ENCODE data around the gene PARP2.

PARP2 gene

GRCh38 chr14:20381341-20381740 is 37.9 kb downstream of the PARP2 start:
- Histone ChIP-seq H3K9ac (ENCODE audit: low read depth, low read length) (no peak overlapping the region), H3K4me3 (ENCODE audit: low read depth, low read length) (no peak overlapping the region), H3K27me3 (ENCODE audit: control insufficient read depth, insufficient read depth, low read length) (no peaks in the 10 kb centered on the region), H3K9me3 (ENCODE audit: control insufficient read depth, insufficient read depth, low read length) (no peaks in the 10 kb centered on the region), H3K36me3 (ENCODE audit: control insufficient read depth, insufficient read depth, low read length) (peaks cover 94% of the 10 kb centered on the region), H3K27ac (ENCODE audit: low read depth, low read length) (no peak overlapping the region), H3K4me1 (ENCODE audit: control insufficient read depth, insufficient read depth, low read length) (no peaks in the 10 kb centered on the region)

- Histone ChIP-seq H3K36me3 (ENCODE audit: control insufficient read depth, insufficient read depth, low read length) (peaks cover 90% of the 10 kb centered on the region), H3K27me3 (ENCODE audit: control insufficient read depth, insufficient read depth, low read length) (no peaks in the 10 kb centered on the region), H3K9ac (ENCODE audit: low read depth, low read length) (no peak overlapping the region), H3K27ac (ENCODE audit: low read depth, low read length) (no peak overlapping the region), H3K4me1 (ENCODE audit: control insufficient read depth, insufficient read depth, low read length) (no peaks in the 10 kb centered on the region), H3K9me3 (ENCODE audit: control insufficient read depth, insufficient read depth, low read length) (no peaks in the 10 kb centered on the region), H3K4me3 (ENCODE audit: low read depth, low read length) (no peak overlapping the region)
These were observed 39.1 kb downstream of the PARP2 start for GRCh38 chr14:20382526-20382925.

- Histone ChIP-seq H3K36me3 (ENCODE audit: control insufficient read depth, insufficient read depth, low read length) (peaks cover 90% of the 10 kb centered on the region), H3K4me3 (ENCODE audit: low read depth, low read length) (no peak overlapping the region)
These were observed 39.6 kb downstream of the PARP2 start for GRCh38 chr14:20383032-20383431.

GRCh38 chr14:20383636-20384035 is 40.2 kb downstream of the PARP2 start:
- Histone ChIP-seq H3K36me3 (ENCODE audit: control insufficient read depth, insufficient read depth, low read length) (peaks cover 85% of the 10 kb centered on the region), H3K9ac (ENCODE audit: low read depth, low read length) (no peak overlapping the region), H3K4me3 (ENCODE audit: low read depth, low read length) (no peak overlapping the region)

More at GRCh38 chr14:20383032-20383431, 39.6 kb downstream of the PARP2 start:
- Histone ChIP-seq H3K9me3 (ENCODE audit: control insufficient read depth, insufficient read depth, low read length) (no peaks in the 10 kb centered on the region), H3K27ac (ENCODE audit: low read depth, low read length) (no peak overlapping the region), H3K4me1 (ENCODE audit: control insufficient read depth, insufficient read depth, low read length) (peaks cover 4% of the 10 kb centered on the region; the same call in 1 of the 2 replicates), H3K27me3 (ENCODE audit: control insufficient read depth, insufficient read depth, low read length) (no peaks in the 10 kb centered on the region), H3K9ac (ENCODE audit: low read depth, low read length) (no peak overlapping the region)

GRCh38 chr14:20384321-20384720 is 40.9 kb downstream of the PARP2 start:
- H3K27me3 ChIP-seq (ENCODE audit: control insufficient read depth, insufficient read depth, low read length), result no peaks in the 10 kb centered on the region
- H3K4me1 ChIP-seq (ENCODE audit: control insufficient read depth, insufficient read depth, low read length), result peaks cover 4% of the 10 kb centered on the region; the same call in 1 of the 2 replicates
- no peak overlapping the region for H3K4me3 ChIP-seq (ENCODE audit: low read depth, low read length)
- peaks cover 82% of the 10 kb centered on the region for H3K36me3 ChIP-seq (ENCODE audit: control insufficient read depth, insufficient read depth, low read length)
- no peak overlapping the region for H3K27ac ChIP-seq (ENCODE audit: low read depth, low read length)
- no peak overlapping the region for H3K9ac ChIP-seq (ENCODE audit: low read depth, low read length)
- no peaks in the 10 kb centered on the region for H3K9me3 ChIP-seq (ENCODE audit: control insufficient read depth, insufficient read depth, low read length)

More at GRCh38 chr14:20383636-20384035, 40.2 kb downstream of the PARP2 start:
- H3K27me3 ChIP-seq (ENCODE audit: control insufficient read depth, insufficient read depth, low read length), result no peaks in the 10 kb centered on the region
- H3K4me1 ChIP-seq (ENCODE audit: control insufficient read depth, insufficient read depth, low read length), result peaks cover 4% of the 10 kb centered on the region; the same call in 1 of the 2 replicates
- no peak overlapping the region for H3K27ac ChIP-seq (ENCODE audit: low read depth, low read length)
- H3K9me3 ChIP-seq (ENCODE audit: control insufficient read depth, insufficient read depth, low read length), result no peaks in the 10 kb centered on the region

GRCh38 chr14:20384886-20385285 is 41.5 kb downstream of the PARP2 start:
- H3K36me3 ChIP-seq (ENCODE audit: control insufficient read depth, insufficient read depth, low read length), result peaks cover 82% of the 10 kb centered on the region
- H3K4me1 ChIP-seq (ENCODE audit: control insufficient read depth, insufficient read depth, low read length), result peaks cover 4% of the 10 kb centered on the region; the same call in 1 of the 2 replicates

GRCh38 chr14:20386276-20386855 is 42.9 kb downstream of the PARP2 start:
- Histone ChIP-seq H3K4me3 (ENCODE audit: low read depth, low read length) (no peak overlapping the region), H3K36me3 (ENCODE audit: control insufficient read depth, insufficient read depth, low read length) (peaks cover 84% of the 10 kb centered on the region), H3K27ac (ENCODE audit: low read depth, low read length) (no peak overlapping the region), H3K9ac (ENCODE audit: low read depth, low read length) (no peak overlapping the region), H3K4me1 (ENCODE audit: control insufficient read depth, insufficient read depth, low read length) (peaks cover 4% of the 10 kb centered on the region; the same call in 1 of the 2 replicates), H3K27me3 (ENCODE audit: control insufficient read depth, insufficient read depth, low read length) (no peaks in the 10 kb centered on the region), H3K9me3 (ENCODE audit: control insufficient read depth, insufficient read depth, low read length) (no peaks in the 10 kb centered on the region)

More at GRCh38 chr14:20384886-20385285, 41.5 kb downstream of the PARP2 start:
- H3K9me3 ChIP-seq (ENCODE audit: control insufficient read depth, insufficient read depth, low read length), result no peaks in the 10 kb centered on the region
- H3K9ac ChIP-seq (ENCODE audit: low read depth, low read length), result no peak overlapping the region
- H3K27me3 ChIP-seq (ENCODE audit: control insufficient read depth, insufficient read depth, low read length), result no peaks in the 10 kb centered on the region
- H3K27ac ChIP-seq (ENCODE audit: low read depth, low read length), result no peak overlapping the region
- H3K4me3 ChIP-seq (ENCODE audit: low read depth, low read length), result no peak overlapping the region

GRCh38 chr14:20387576-20387975 is 44.1 kb downstream of the PARP2 start:
- H3K9me3 ChIP-seq (ENCODE audit: control insufficient read depth, insufficient read depth, low read length), result no peaks in the 10 kb centered on the region
- H3K4me3 ChIP-seq (ENCODE audit: low read depth, low read length), result no peak overlapping the region
- no peak overlapping the region for H3K9ac ChIP-seq (ENCODE audit: low read depth, low read length)
- peak overlapping the region; percentile 11 for H3K27ac ChIP-seq (ENCODE audit: low read depth, low read length)
- peaks cover 80% of the 10 kb centered on the region for H3K36me3 ChIP-seq (ENCODE audit: control insufficient read depth, insufficient read depth, low read length)
- peaks cover 4% of the 10 kb centered on the region; the same call in 1 of the 2 replicates for H3K4me1 ChIP-seq (ENCODE audit: control insufficient read depth, insufficient read depth, low read length)
- H3K27me3 ChIP-seq (ENCODE audit: control insufficient read depth, insufficient read depth, low read length), result no peaks in the 10 kb centered on the region

GRCh38 chr14:20388159-20388558 is 44.7 kb downstream of the PARP2 start:
- H3K36me3 ChIP-seq (ENCODE audit: control insufficient read depth, insufficient read depth, low read length), result peaks cover 77% of the 10 kb centered on the region
- no peak overlapping the region for H3K4me3 ChIP-seq (ENCODE audit: low read depth, low read length)

GRCh38 chr14:20391505-20391904 is 48.1 kb downstream of the PARP2 start:
- peaks cover 4% of the 10 kb centered on the region; the same call in 1 of the 2 replicates for H3K4me1 ChIP-seq (ENCODE audit: control insufficient read depth, insufficient read depth, low read length)
- no peak overlapping the region for H3K27ac ChIP-seq (ENCODE audit: low read depth, low read length)
- H3K4me3 ChIP-seq (ENCODE audit: low read depth, low read length), result no peak overlapping the region
- H3K9ac ChIP-seq (ENCODE audit: low read depth, low read length), result no peak overlapping the region
- peaks cover 65% of the 10 kb centered on the region for H3K36me3 ChIP-seq (ENCODE audit: control insufficient read depth, insufficient read depth, low read length)
- H3K27me3 ChIP-seq (ENCODE audit: control insufficient read depth, insufficient read depth, low read length), result no peaks in the 10 kb centered on the region
- no peaks in the 10 kb centered on the region for H3K9me3 ChIP-seq (ENCODE audit: control insufficient read depth, insufficient read depth, low read length)

More at GRCh38 chr14:20388159-20388558, 44.7 kb downstream of the PARP2 start:
- Histone ChIP-seq H3K27me3 (ENCODE audit: control insufficient read depth, insufficient read depth, low read length) (no peaks in the 10 kb centered on the region), H3K27ac (ENCODE audit: low read depth, low read length) (peak overlapping the region; percentile 72), H3K4me1 (ENCODE audit: control insufficient read depth, insufficient read depth, low read length) (peaks cover 4% of the 10 kb centered on the region; the same call in 1 of the 2 replicates), H3K9ac (ENCODE audit: low read depth, low read length) (no peak overlapping the region), H3K9me3 (ENCODE audit: control insufficient read depth, insufficient read depth, low read length) (no peaks in the 10 kb centered on the region)

- Histone ChIP-seq H3K9ac (ENCODE audit: low read depth, low read length) (no peak overlapping the region), H3K27me3 (ENCODE audit: control insufficient read depth, insufficient read depth, low read length) (no peaks in the 10 kb centered on the region), H3K4me3 (ENCODE audit: low read depth, low read length) (no peak overlapping the region), H3K9me3 (ENCODE audit: control insufficient read depth, insufficient read depth, low read length) (no peaks in the 10 kb centered on the region), H3K27ac (ENCODE audit: low read depth, low read length) (no peak overlapping the region), H3K36me3 (ENCODE audit: control insufficient read depth, insufficient read depth, low read length) (peaks cover 50% of the 10 kb centered on the region), H3K4me1 (ENCODE audit: control insufficient read depth, insufficient read depth, low read length) (no peaks in the 10 kb centered on the region)
These were observed 54.1 kb downstream of the PARP2 start for GRCh38 chr14:20397511-20397910.
